ENCODE measurements around the gene RBM19. TPM values are rescaled to one million over a fixed set of nuclear protein-coding genes. Genes with fewer than 3 reads are reported as not detected.

The RBM19 gene
- total and polyA plus RNA-seq, 2 donors (not counting 1 experiment from before 2014, with no cell fraction given): 10.5 to 16.5 TPM

- H3K27ac ChIP-seq (ENCODE audit: insufficient read depth, low read length): no peak overlapping the region
- H3K27me3 ChIP-seq (ENCODE audit: control insufficient read depth, insufficient read depth, low read length): no peaks in the 10 kb centered on the region
- no peak overlapping the region for H3K9ac ChIP-seq (ENCODE audit: insufficient read depth, low read length)
- no peak overlapping the region for H3K4me3 ChIP-seq (replicated peaks in 1 of 4; ENCODE audit: control extremely low read depth in 1 of 4, insufficient read depth in 1 of 4, low read depth in 3 of 4, low read length in 4 of 4)
- H3K36me3 ChIP-seq (ENCODE audit: control insufficient read depth, insufficient read depth, low read length): peaks cover 2% of the 10 kb centered on the region
- no peak overlapping the region for H2AFZ ChIP-seq (ENCODE audit: low read length)
- no peaks in the 10 kb centered on the region for H3K4me1 ChIP-seq (ENCODE audit: control insufficient read depth, extremely low read depth, insufficient read depth, low read length)
- no peaks in the 10 kb centered on the region for H4K20me1 ChIP-seq (ENCODE audit: control insufficient read depth, extremely low read depth, insufficient read depth, low read length)
- no peak overlapping the region for H3K4me2 ChIP-seq (ENCODE audit: extremely low read depth, insufficient read depth, low read length)
- H3K9me3 ChIP-seq (ENCODE audit: control insufficient read depth, insufficient read depth, low read depth, low read length): no peaks in the 10 kb centered on the region
- no peaks in the 10 kb centered on the region for H3K79me2 ChIP-seq (ENCODE audit: control insufficient read depth, insufficient read depth, low read length)
- no peak for DNase-seq (ENCODE audit: low read depth in 2 of 2)
- TF ChIP-seq CTCF (conservative IDR thresholded peaks at IDR 0.05 in 1 of 2, IDR thresholded peaks at IDR 0.05 in 1 of 2; ENCODE audit: low read depth in 1 of 2, low read length in 2 of 2): no peak
- TF ChIP-seq EZH2 (IDR thresholded peaks at IDR 0.05; ENCODE audit: low read length, missing control alignments): no peak
These were observed 107.2 kb downstream of the RBM19 start for GRCh38 chr12:113858841-113859386.

- H3K79me2 ChIP-seq (ENCODE audit: control insufficient read depth, insufficient read depth, low read length): no peaks in the 10 kb centered on the region
- no peaks in the 10 kb centered on the region for H3K9me3 ChIP-seq (ENCODE audit: control insufficient read depth, insufficient read depth, low read depth, low read length)
- H3K36me3 ChIP-seq (ENCODE audit: control insufficient read depth, insufficient read depth, low read length): peaks cover 2% of the 10 kb centered on the region
- H3K27me3 ChIP-seq (ENCODE audit: control insufficient read depth, insufficient read depth, low read length): no peaks in the 10 kb centered on the region
- no peak for DNase-seq (ENCODE audit: low read depth in 2 of 2)
- no peak overlapping the region for H3K27ac ChIP-seq (ENCODE audit: insufficient read depth, low read length)
- no peak overlapping the region for H3K4me2 ChIP-seq (ENCODE audit: extremely low read depth, insufficient read depth, low read length)
- no peak overlapping the region for H3K9ac ChIP-seq (ENCODE audit: insufficient read depth, low read length)
- H3K4me3 ChIP-seq (replicated peaks in 1 of 4; ENCODE audit: control extremely low read depth in 1 of 4, insufficient read depth in 1 of 4, low read depth in 3 of 4, low read length in 4 of 4): no peak overlapping the region
- no peak overlapping the region for H2AFZ ChIP-seq (ENCODE audit: low read length)
- TF ChIP-seq EZH2 (IDR thresholded peaks at IDR 0.05; ENCODE audit: low read length, missing control alignments): no peak
- TF ChIP-seq CTCF (conservative IDR thresholded peaks at IDR 0.05 in 1 of 2, IDR thresholded peaks at IDR 0.05 in 1 of 2; ENCODE audit: low read depth in 1 of 2, low read length in 2 of 2): no peak
- H4K20me1 ChIP-seq (ENCODE audit: control insufficient read depth, extremely low read depth, insufficient read depth, low read length): no peaks in the 10 kb centered on the region
- H3K4me1 ChIP-seq (ENCODE audit: control insufficient read depth, extremely low read depth, insufficient read depth, low read length): no peaks in the 10 kb centered on the region
These were observed 108.8 kb downstream of the RBM19 start for GRCh38 chr12:113857371-113857770.

GRCh38 chr12:113855998-113856397, 110.1 kb downstream of the RBM19 start:
- H3K79me2 ChIP-seq (ENCODE audit: control insufficient read depth, insufficient read depth, low read length): no peaks in the 10 kb centered on the region
- H3K27me3 ChIP-seq (ENCODE audit: control insufficient read depth, insufficient read depth, low read length): no peaks in the 10 kb centered on the region
- no peaks in the 10 kb centered on the region for H4K20me1 ChIP-seq (ENCODE audit: control insufficient read depth, extremely low read depth, insufficient read depth, low read length)
- no peak overlapping the region for H3K27ac ChIP-seq (ENCODE audit: insufficient read depth, low read length)
- no peak overlapping the region for H3K9ac ChIP-seq (ENCODE audit: insufficient read depth, low read length)
- peaks cover 2% of the 10 kb centered on the region for H3K36me3 ChIP-seq (ENCODE audit: control insufficient read depth, insufficient read depth, low read length)
- no peak for TF ChIP-seq EZH2 (IDR thresholded peaks at IDR 0.05; ENCODE audit: low read length, missing control alignments)
- no peak for TF ChIP-seq CTCF (conservative IDR thresholded peaks at IDR 0.05 in 1 of 2, IDR thresholded peaks at IDR 0.05 in 1 of 2; ENCODE audit: low read depth in 1 of 2, low read length in 2 of 2)
- no peak overlapping the region for H2AFZ ChIP-seq (ENCODE audit: low read length)
- no peak overlapping the region for H3K4me3 ChIP-seq (replicated peaks in 1 of 4; ENCODE audit: control extremely low read depth in 1 of 4, insufficient read depth in 1 of 4, low read depth in 3 of 4, low read length in 4 of 4)
- no peaks in the 10 kb centered on the region for H3K4me1 ChIP-seq (ENCODE audit: control insufficient read depth, extremely low read depth, insufficient read depth, low read length)
- DNase-seq (ENCODE audit: low read depth in 2 of 2): no peak
- no peaks in the 10 kb centered on the region for H3K9me3 ChIP-seq (ENCODE audit: control insufficient read depth, insufficient read depth, low read depth, low read length)
- H3K4me2 ChIP-seq (ENCODE audit: extremely low read depth, insufficient read depth, low read length): no peak overlapping the region
